PFSK-1 (cell line): ENCODE measurements around the gene CLEC11A.

Source experiments
- POLR2AphosphoS5 ChIP-seq: IDR thresholded peaks from 2 replicates; pipeline ENCODE4 v1.6.1; 2012; ENCODE audit warnings: low read depth, mild to moderate bottlenecking, control low read depth, low read length, moderate library complexity
- REST ChIP-seq, 2 experiments: IDR thresholded peaks; 2 replicates each; pipeline versions ENCODE4 v1.6.1 to v1.8.0; 2011 to 2012; ENCODE audit warnings: low read depth in 2 of 2, low read length in 2 of 2, control low read depth in 1 of 2, inconsistent platforms in 1 of 2, mild to moderate bottlenecking in 1 of 2, moderate library complexity in 1 of 2; ENCODE audit not compliant: insufficient read depth in 1 of 2
- SIN3A ChIP-seq: IDR thresholded peaks from 2 replicates; pipeline ENCODE4 v1.6.1; 2012; ENCODE audit warnings: mild to moderate bottlenecking, low read length, moderate library complexity, borderline replicate concordance; ENCODE audit not compliant: insufficient read depth
- TAF1 ChIP-seq: IDR thresholded peaks from 2 replicates; pipeline ENCODE4 v1.6.1; 2012; ENCODE audit warnings: low read length, control low read depth, borderline replicate concordance; ENCODE audit not compliant: insufficient read depth

GRCh38 chr19:50723735-50724521 lies 764 bp downstream of the CLEC11A start:
- TF ChIP-seq REST (IDR thresholded peaks at IDR 0.05; ENCODE audit: insufficient read depth in 1 of 2, low read depth in 2 of 2, low read length in 2 of 2) = no peak
- no peak for TF ChIP-seq SIN3A
- TF ChIP-seq POLR2AphosphoS5 = 0 out of 2 replicates have a peak, but pooled peaks have one; percentile 1
- TF ChIP-seq TAF1 = no peak; the same call in 1 of the 2 replicates
